NB4 (cell line): ENCODE measurements around the gene SCG2.

ENCODE experiments used
- CTCF ChIP-seq: IDR thresholded peaks from one replicate; pipeline ENCODE4 v1.5.1; 2012; ENCODE audit warnings: low read depth, low read length
- MAX ChIP-seq: IDR thresholded peaks from 2 replicates; pipeline ENCODE4 v1.6.1; 2011; ENCODE audit warnings: low read depth, low read length
- MYC ChIP-seq: IDR thresholded peaks from 2 replicates; pipeline ENCODE4 v1.6.1; 2011; ENCODE audit warnings: low read depth, low read length
- POLR2A ChIP-seq: IDR thresholded peaks from 2 replicates; pipeline ENCODE4 v1.6.1; 2011; ENCODE audit warnings: mild to moderate bottlenecking; ENCODE audit not compliant: insufficient read length; ENCODE audit errors: extremely low read depth

GRCh38 chr2:223613017-223613950 lies 11.1 kb upstream of the SCG2 start:
- TF ChIP-seq CTCF: no peak
- TF ChIP-seq POLR2A: no peak
- no peak for TF ChIP-seq MYC
- TF ChIP-seq MAX: no peak
